ENCODE data around the gene DSCAML1.
"Not testable (repeated sequence)": the region's sequence is repeated elsewhere in the genome, so short reads cannot be mapped to it uniquely, and the experiment has no call there.

DSCAML1 gene

DNA sequence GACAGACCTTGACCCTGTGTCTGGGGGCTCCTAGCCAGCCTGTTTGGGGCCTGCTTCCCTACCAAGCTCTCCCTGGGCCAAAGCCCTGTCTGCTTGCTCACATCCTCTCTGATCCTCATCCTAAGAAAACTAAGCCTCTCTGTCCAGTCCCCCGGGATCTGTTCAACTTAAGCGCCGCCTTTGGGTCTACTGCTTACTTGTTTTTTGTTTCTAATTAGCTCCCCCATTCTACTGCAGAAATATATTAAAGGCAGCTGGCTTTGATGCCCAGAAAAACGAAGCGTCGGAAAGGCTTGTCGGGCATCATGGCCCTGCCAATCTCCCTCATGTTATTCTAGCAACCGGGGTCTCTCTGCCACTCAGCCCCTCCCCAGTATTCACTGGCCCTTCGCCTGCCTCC, 3.4 kb downstream of the DSCAML1 start:
- no peak for DNase-seq

DNA sequence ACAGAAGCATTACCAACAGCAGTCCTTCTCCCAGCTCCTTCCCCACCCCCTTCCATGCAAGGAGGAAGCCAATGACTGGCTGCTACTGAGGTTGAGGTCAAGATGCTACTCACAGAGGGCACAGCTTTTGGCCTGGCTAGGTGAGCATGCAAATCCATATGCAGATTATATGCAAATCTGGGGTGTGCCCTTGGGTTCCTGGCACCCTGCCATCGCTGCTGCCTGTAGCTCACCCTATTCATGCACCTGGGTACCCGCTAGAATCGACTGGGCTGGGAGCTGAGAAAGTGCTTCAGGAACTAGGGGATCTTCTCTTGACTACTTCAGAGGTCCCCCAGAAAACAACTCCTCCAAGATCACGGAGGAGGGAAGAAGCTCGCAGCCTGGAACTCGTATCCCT, 4.0 kb downstream of the DSCAML1 start:
- DNase-seq: no peak

DNA sequence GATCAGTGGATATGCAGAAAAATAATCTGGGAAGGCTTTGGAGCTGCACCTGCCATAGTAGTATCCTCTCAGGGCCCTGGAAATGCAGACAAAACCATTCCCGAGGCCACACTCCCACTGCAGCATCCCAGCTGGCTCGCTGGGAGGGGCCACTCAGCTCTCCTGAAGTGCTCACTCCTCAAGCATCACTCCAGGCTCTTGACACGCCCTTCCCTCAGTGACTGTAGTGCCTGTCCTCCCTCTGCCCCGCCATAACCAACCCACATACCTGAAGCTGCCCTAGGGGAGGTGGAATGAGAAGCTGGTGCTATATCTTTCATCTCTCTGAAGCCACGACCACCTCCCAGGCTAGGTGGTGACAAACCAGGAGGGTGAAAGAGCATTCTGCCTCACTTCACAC, 4.8 kb downstream of the DSCAML1 start:
- DNase-seq: no peak

DNA sequence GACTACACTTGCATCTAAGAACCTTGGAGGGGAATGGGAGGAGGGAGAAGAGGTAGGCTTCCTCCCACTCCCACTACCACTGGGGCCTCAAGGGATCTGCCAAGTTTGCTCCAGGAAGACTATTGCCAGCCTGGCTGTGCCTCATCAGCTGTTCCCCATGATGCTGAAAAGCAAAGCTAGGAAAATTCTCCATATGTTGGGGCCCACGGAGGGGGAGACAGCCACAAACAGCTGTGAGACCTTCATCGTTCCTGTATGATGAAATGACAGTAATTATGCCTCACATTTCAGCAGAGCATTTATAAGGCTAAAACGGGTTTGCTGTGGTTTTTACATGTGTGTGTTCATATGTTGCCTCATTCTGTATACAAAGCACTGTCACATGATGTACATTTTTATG, 6.7 kb downstream of the DSCAML1 start:
- DNase-seq: no peak

DNA sequence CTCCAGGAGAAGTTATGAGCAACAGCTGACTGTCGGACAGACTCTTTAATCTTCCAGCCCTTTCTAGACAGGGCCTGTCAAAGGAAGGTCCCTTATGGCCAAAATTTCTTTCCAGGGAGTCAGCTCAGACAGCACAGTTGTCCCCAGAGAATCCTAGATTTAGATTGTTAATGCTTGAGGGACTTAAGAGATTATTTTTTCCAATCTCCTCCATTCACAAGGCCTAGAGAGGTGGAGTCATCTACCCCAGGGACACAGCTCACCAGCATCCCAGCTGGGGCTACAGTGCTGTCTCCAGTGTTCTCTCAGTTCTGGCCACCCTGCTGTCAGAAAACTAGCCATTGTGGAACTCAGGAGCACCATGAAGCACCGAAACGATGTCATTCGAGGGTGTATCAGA, 7.8 kb downstream of the DSCAML1 start:
- DNase-seq: no peak

DNA sequence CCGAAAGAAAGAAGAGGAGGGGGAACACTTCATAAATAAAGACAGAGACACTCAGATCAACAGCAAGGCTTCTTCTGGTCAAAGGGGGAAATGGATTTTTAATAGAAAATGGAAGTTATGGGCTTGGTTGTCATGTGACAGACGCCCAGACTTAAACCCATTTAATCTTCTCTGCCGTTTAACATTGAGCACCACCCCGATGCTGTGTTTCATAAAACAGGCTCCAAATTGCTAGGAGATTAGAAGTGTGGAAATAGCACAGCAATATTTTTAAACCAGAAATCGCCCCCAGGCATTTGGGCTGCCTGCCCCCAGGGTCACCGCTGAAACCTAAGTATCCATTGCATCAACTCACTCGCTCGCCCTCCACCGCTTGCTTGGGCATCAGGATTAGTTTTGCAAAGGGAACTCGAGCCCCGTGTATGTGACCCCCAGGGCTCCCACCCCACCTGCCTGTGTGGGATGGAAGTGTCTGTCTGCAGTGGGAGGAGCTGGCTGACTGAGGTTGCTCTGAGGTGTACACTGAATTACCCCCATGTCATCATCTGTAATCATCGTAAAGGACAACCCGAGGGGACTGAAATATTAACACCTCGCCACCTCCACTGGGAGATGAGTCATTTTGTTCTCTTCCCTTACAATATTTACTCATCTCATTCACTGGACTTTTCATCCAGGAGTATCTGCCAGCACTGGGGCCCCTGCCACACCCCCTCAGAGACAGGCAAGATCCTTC, 10.7 kb downstream of the DSCAML1 start:
- DNase-seq: no peak

DNA sequence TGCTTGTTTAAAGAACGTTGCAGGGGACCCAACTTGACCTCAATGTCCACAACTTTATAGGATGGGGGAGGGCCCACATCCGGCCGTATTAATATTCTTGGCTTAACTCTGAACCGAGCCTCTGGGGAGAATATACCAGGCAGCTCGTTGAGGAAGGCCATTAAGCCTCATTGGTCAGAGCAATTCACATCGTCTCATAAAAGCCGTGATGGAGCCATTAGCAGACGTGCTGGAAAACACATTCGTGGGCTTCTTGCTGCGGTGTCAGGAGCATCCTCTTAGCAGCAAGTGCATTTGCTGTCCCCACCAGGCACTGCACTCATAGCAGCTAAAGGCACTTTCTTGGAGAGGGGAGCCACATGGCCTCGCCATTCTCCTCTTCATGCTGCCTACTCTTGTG, 14.9 kb downstream of the DSCAML1 start:
- no peak for DNase-seq

DNA sequence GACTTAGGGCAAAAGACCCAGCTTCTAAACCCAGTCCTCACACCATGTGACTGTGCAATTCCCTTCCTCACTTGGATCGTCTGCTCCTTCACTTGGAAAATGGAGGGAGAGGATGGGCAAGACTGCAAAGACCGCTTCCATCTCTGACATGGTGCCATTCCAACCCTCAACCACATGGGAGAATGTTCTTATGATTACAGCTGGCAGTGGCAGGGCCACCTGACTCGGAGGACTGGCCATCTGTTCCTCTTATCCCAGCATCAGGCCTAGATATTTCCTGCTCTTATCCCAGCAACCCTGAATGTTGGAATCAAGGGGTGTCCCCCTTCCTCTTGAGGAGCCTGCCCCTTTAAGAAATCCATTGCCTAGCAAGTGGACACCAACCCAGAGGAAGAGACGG, 15.4 kb downstream of the DSCAML1 start:
- no peak for DNase-seq

DNA sequence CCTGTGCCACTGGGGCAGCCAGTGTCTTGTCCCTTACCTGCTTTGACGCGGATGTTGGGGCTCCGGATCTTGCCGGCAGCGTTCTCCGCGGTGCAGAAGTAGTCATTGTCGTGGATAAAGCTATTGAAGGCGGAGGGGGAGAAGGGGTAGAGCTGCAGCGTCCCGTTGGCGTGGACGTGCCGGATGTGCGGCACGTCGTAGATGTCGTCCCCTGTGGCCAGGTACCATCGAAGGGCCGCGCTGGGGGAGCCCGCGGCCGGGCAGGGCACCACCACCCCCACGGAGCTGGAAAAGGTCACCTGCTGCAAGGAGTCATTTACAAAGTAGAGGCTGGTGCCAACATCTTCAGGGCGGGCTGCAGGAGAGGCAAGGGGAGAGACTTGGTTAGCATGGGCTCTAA, 16.6 kb downstream of the DSCAML1 start:
- no peak for DNase-seq

DNA sequence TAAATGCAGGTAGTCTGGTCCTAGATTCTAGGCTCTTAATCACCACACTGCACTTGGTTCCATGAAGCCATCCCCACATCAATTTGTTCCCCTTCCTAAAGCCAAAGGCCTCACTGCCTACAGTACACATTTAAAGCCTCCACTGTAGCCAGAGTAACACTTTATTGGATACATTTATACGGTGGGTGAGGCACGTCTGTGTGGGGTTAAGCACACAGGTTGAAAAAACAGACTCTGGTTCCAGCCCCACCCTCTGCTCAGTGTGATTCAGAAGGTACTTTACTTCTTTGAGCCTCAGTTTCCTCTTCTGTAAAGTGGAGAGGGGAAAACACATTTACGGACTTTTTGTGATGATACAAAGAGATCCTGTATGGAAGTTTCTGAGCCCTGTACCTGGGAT, 22.5 kb downstream of the DSCAML1 start:
- no peak for DNase-seq

DNA sequence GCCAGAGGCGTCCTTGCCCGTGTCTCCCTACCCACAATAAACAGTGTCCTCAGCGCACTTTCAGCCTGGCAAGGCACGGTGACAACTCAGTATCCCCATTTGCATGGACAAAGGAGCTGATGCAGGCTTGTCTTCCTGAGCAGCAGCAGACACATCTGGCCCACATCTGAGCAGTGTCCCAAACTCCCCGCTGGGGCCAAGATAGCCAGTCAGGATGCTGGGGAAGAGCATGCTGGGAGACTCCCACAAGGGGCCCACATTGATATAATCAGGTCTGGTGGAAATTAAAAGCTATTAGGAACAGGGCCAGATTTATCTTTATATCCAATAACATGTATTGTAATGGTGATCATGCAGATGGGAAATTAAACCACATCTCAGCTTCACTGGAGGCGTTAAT, 24.7 kb downstream of the DSCAML1 start:
- DNase-seq: no peak

DNA sequence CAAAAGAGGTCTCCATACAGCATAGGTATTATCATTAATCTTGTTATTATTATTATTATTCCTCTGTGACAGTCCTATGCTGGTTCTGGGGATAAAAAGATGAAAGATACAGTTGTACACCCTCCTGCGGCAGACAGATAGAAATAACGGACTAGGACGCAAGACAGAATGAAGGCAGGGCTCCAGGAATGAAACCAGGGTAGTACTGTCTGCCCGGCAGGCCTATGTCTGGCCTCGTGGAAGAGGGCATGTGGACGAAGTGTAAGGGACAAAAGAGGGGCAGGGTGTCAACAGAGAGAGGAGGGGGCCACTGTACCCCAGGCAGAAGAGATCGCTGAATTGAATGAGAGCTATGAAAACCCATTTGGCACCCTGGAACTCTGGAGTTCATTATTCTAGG, 25.2 kb downstream of the DSCAML1 start:
- DNase-seq: no peak

DNA sequence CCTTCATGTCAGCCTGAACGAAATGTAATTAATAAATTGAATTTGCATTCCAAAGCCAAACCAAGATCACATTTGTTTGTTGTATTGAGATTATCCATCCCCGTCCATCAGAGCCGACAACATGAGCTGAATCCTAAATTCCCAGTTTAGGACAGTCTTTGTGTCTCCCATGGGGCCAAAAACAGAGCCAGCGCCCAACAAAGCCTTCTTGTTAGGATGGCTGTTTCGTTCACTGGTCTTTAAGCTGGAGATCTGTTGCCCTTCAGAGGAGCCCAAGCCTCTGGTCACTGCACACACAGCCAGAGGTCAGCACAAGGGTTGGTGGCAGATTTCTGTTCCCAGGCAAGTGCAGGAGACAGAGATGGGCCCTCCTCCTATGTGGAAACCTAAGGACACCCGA, 25.8 kb downstream of the DSCAML1 start:
- DNase-seq: no peak

DNA sequence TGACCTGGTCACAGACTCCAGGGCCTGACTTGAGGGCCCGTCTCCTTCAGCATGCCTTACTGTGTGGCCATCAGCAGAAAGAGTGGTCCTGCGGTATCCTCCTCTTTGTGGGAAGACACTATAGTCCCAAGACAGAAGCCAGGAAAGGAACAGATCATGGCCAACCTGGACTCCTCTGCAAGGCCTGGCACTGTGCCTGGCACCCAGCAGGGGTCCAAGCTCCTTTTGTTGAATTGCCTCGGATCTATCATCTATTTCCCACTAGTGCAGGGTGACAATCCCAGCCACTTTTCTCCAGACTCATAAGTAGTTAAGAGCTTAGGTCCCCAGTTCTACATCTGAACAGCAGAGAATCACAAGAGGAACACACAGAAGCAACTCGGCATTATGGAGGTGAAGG, 27.0 kb downstream of the DSCAML1 start:
- no peak for DNase-seq

DNA sequence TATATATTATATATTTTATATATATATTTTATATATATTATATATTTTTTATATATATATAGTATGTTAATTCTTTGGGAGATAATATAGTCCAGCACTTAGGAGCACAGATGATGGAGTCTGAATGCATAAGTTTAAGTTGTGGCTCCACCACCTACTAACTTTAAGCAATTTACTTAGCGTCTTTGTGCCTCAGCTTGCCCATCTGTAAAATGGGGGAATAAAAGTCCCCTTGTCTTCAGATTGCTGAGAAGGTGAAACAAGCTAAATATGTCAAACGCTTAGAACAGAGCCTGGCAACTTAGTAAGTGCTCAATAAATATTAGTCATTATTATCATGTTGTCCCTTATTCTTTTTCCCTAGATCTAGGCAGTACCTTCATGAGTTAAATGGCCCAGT, 27.5 kb downstream of the DSCAML1 start:
- DNase-seq: no peak

DNA sequence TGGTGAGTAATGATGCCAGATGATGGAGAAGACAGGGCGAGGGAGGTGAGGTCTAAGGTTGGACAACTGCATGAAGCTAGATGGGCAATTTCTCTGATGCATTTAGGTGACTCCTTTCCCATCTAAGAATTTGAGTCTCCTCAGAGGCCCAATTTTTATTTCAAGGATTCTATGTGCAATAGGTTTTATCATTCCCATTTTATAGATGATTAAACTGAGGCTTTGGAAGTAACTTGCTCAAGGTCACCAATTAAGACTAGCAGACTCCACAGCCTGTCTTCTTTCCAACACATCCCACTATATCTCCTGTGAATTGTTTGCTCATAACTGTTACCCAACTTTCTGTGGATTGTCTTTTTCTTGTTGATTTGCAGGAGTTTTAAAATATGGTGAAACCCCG, 28.5 kb downstream of the DSCAML1 start:
- no peak for DNase-seq

DNA sequence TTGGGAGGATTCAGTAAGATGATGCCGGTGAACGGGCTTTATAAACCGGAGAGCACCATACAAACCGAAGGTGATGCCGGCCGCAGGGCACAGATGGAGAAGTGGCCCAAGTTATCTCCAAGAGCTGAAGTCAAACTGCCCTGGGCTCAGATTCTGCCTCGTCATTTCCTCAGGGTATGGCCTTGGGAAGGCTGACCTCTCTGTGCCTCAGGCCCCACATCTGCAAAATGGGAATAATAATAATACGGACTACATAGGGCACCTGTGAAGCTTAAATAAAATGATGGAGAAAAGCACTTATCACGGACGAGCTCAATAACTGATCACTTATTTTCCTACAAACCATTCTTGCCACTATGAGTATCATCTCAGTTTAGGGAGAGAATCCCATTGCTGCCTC, 29.9 kb downstream of the DSCAML1 start:
- DNase-seq: no peak

DNA sequence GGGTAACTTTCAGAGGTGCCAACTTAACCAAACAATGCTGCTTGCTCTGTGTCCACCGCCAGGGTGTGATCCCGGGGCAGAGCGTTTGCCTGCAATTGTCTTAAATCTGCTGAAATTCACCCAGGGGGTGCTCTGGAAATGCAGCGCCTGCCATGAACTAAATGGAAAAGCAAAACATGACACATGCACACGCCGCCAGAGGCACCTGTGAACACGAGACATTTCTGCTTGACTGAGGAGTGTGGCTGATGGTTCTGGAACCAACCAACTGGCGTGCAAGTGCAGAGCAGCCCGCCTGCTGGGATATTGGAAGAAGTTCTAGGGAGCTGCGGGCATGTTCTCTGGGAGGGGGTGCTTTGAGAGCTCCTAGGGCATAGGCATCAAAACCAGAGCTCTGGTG, 30.4 kb downstream of the DSCAML1 start:
- no peak for DNase-seq

DNA sequence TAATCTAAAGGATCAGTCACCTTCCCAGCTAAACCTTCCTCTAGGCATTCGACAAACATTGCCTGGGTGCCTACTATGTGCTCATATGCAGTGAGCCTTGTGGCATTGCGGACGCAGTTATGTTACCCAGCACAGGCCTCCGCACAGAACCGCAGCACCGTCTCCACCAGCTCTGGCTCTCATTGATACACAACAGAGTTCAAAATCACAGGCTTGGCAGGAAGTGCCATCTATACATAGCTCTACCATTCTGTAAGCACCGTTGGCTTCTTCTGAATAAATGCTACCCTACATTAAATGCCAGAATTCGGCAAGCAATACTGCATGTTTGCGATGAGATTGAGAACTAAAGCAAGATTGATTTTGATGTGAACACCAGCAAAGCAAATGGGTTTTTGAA, 31.0 kb downstream of the DSCAML1 start:
- DNase-seq: no peak

DNA sequence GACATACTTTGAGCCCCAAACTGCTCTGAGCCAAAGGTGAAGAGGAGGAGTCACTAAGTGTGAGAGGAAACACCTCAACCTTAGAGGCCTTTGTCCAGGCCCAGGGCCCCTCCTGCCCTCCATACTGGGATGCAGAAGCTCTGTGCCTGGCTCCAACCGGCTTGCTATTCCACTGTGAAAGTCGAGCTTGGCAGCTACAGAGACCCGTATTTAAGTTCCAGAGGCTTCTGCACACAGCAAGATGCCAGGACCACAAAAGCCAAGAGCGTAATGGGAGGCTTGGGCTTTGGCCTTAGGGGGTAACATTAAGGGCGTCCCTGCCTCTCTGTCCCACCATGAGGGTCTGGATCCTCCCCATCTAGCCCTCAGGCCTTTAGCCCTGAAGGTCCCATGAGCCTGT, 31.9 kb downstream of the DSCAML1 start:
- no peak for DNase-seq

DNA sequence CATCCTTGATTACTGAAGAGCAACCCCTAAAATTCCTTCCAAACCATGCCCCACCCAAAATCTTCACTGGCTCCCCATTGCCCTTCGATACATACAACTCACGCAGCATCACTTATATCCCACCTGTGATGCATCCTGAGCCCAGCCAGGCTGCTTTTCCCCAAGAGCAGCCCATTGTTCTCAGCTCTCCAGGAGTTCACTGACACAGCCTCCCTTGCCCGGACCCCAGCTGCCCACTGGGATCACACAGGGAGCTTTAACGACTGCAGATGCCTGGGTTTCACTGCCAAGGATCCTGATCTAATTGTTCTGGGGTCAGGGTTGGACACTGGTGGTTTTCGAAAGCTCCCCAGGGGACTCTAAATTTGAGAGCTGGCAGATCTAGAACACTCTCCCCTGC, 33.6 kb downstream of the DSCAML1 start:
- DNase-seq: not testable (repeated sequence)

DNA sequence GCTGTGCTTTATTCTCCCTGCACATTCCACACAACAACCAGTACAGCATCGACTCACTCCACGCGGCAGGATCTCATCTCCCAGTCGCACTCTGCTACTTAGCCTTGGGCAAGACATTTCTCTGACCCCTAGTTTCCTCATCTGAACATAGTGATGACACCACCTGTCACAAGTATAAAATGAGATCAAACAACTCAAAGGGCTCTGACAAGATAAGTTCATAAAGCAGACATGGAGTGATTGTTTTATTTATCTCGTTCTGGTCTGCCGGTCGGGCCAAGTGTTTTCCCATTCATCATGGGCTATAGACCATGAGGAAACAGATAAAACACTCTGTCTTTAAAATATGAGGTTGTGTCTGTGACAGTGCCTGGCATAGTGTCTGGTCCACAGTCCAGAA, 35.0 kb downstream of the DSCAML1 start:
- no peak for DNase-seq

DNA sequence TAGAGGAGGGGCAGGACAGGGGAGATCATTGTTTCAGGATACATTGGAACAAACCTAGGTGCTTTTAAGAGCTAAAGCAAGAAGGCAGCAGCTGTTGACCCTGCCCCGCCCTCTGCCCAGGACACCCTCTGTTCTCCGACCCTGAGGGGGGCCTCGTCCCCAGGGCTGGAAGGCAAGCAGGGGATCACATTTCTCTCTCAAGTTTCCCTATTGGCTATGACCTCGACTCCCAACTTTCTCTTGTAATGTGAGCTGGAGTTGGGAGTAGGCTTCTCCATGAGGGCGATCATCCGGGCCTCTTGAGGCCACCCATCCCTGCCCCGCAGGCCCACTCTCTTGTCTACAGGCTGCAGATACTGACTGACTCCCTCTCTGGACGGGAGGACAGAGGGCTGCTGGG, 37.7 kb downstream of the DSCAML1 start:
- DNase-seq: no peak

DNA sequence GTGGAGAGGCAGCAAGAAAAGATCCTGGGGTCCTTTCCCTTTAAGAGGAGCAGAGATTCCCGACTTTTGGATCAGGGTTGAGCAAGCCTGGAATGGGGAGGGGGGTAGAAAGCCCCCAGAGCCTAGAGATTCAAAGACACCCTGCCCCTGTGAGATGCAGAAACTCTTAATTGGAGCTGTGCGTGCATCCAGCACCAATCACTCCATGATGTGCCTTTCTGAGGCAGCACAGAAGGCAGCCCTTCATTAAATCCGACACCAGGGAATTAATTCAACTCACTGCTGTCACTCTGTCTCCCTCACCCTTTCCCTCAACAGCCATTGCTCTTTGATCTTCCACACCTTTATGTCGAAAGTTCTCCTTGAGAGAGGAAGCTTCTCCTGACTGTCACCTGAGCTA, 43.0 kb downstream of the DSCAML1 start:
- no peak for DNase-seq

DNA sequence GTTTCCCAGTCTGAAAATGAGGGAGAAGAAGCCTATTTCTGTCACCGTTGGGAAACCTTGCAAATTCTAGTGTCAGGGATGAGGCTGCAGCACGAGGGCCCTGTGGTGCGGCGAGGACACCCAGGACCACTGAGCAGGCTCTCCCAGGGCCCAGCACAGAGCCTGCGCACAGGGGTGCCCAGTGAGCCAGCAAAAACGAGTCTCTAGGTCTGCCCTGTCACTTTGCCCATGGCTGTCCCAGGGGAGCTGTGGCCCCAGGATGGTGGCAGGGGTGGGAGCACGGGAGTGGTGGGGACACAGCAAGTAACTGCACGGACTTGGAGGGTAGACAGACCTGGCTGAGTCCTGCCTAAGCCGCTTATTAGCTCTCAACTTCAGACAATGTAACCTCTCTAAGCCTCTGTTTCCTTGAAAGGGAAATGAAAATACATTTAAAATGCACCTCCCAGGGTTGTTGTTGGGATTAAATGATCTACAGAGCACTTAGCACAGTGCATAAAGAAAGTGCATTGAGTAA, 44.2 kb downstream of the DSCAML1 start:
- DNase-seq: no peak

DNA sequence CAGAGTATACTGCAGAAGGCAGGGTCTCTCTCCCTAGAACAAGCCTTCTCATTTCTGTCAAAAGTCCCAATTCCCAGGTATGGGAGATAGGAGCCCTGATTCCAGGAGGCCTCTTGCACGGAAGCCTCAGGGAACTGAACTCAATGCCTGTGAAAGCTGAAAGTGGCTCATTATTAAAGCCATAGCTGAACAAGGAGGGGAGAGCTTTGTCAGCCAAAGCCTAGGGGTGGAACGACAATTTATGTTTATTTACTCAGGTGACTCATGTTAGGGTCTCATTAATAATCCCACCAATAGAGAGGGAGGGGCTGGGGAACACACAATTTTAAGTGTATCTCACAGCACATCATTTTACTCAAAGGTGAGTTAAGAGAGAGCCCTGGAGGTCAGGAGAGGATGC, 44.9 kb downstream of the DSCAML1 start:
- no peak for DNase-seq
